ENCODE results near the gene PTGER1. TPM values are rescaled to one million over a fixed set of nuclear protein-coding genes. Genes with fewer than 3 reads are reported as not detected.

The PTGER1 gene
- total and polyA plus RNA-seq, 2 donors (not counting 3 experiments of a cell fraction or from before 2014, with no cell fraction given): 0.21 to 0.40 TPM

GRCh38 chr19:14427461-14427860, 47.7 kb downstream of the PTGER1 start:
- no peak overlapping the region for H3K9ac ChIP-seq (replicated peaks; ENCODE audit: extremely low read depth, insufficient read depth, low read length)
- no peaks in the 10 kb centered on the region for H3K9me3 ChIP-seq (replicated peaks; ENCODE audit: control insufficient read depth, insufficient read depth, low read length)
- intact Hi-C loops (cut with micrococcal nuclease): no loop called here
- H3K27me3 ChIP-seq (ENCODE audit: control insufficient read depth in 2 of 2, insufficient read depth in 2 of 2, low read length in 2 of 2): peaks cover 0 to 2% of the 10 kb centered on the region in 2 experiments
- DNase-seq (ENCODE audit: low read depth, low spot score): no peak
- no peaks in the 10 kb centered on the region for H3K36me3 ChIP-seq (ENCODE audit: control insufficient read depth in 2 of 2, extremely low read depth in 1 of 2, insufficient read depth in 2 of 2, low read length in 2 of 2)
- dilution Hi-C loops (cut with MboI; ENCODE audit: extremely low pct_ligation_motif_present, low sequenced_read_pairs): no loop called here
- no peaks in the 10 kb centered on the region for H3K79me2 ChIP-seq (ENCODE audit: control insufficient read depth, insufficient read depth, low read length)
- no peaks in the 10 kb centered on the region for H3K9me1 ChIP-seq (replicated peaks; ENCODE audit: control insufficient read depth, extremely low read depth, insufficient read depth, low read length)
- no peak for FAIRE-seq
- ChIA-PET POLR2A (interaction anchor here (0.7 kb wide), 1 partner anchor 8 kb away, joined by 3 read pairs; no protein-coding TSS in a partner anchor), CTCF (no interaction called here)
- no peak overlapping the region for H3K4me2 ChIP-seq (ENCODE audit: insufficient read depth, low read length)
- no peak overlapping the region for H2AFZ ChIP-seq (ENCODE audit: low read depth, low read length)
- TF ChIP-seq, protein P1, sequence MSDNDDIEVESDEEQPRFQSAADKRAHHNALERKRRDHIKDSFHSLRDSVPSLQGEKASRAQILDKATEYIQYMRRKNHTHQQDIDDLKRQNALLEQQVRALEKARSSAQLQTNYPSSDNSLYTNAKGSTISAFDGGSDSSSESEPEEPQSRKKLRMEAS (IDR thresholded peaks at IDR 0.05; ENCODE audit: insufficient read depth, insufficient read length): no peak
- TF ChIP-seq FOS (IDR thresholded peaks at IDR 0.05; ENCODE audit: borderline replicate concordance, insufficient read depth, low read length) (no peak), GATA2 (IDR thresholded peaks at IDR 0.05; ENCODE audit: insufficient read depth, insufficient read length, low read depth, low read length) (no peak), MYC (IDR thresholded peaks at IDR 0.05; ENCODE audit: low read depth, low read length) (no peak), JUN (IDR thresholded peaks at IDR 0.05; ENCODE audit: borderline replicate concordance, insufficient read depth, insufficient read length, low read depth) (no peak), POLR2A (IDR thresholded peaks at IDR 0.05; ENCODE audit: low read depth, low read length) (no peak), EZH2 (IDR thresholded peaks at IDR 0.05; ENCODE audit: borderline replicate concordance, low read depth, low read length, severe bottlenecking) (no peak), POLR2AphosphoS5 (IDR thresholded peaks at IDR 0.05; ENCODE audit: insufficient read depth, low read depth, low read length) (no peak)
- TF ChIP-seq, protein P2, sequence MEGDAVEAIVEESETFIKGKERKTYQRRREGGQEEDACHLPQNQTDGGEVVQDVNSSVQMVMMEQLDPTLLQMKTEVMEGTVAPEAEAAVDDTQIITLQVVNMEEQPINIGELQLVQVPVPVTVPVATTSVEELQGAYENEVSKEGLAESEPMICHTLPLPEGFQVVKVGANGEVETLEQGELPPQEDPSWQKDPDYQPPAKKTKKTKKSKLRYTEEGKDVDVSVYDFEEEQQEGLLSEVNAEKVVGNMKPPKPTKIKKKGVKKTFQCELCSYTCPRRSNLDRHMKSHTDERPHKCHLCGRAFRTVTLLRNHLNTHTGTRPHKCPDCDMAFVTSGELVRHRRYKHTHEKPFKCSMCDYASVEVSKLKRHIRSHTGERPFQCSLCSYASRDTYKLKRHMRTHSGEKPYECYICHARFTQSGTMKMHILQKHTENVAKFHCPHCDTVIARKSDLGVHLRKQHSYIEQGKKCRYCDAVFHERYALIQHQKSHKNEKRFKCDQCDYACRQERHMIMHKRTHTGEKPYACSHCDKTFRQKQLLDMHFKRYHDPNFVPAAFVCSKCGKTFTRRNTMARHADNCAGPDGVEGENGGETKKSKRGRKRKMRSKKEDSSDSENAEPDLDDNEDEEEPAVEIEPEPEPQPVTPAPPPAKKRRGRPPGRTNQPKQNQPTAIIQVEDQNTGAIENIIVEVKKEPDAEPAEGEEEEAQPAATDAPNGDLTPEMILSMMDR (IDR thresholded peaks at IDR 0.05; ENCODE audit: extremely low read depth in 1 of 2, insufficient read depth in 1 of 2, low read depth in 1 of 2, low read length in 2 of 2): no peak
- no peaks in the 10 kb centered on the region for H3K4me1 ChIP-seq (ENCODE audit: control insufficient read depth, extremely low read depth, insufficient read depth, low read length)
- no peaks in the 10 kb centered on the region for H4K20me1 ChIP-seq (replicated peaks; ENCODE audit: control insufficient read depth, extremely low read depth, insufficient read depth, low read length)
- H3K27ac ChIP-seq (ENCODE audit: insufficient read depth, low read depth, low read length): no peak overlapping the region
- no peak overlapping the region for H3K4me3 ChIP-seq (replicated peaks in 1 of 3; ENCODE audit: insufficient read depth in 1 of 3, low read depth in 1 of 3, low read length in 3 of 3)
- BruUV-seq (replicated peaks): no TSS peak
